A673 (cell line): ENCODE results near the gene CACNA1G.

Experiments
- EZH2 ChIP-seq: fragments of 200-600 bp; sonication (generic); IDR thresholded peaks from 2 replicates; pipeline ENCODE4 v1.6.1; 2017; ENCODE audit warnings: borderline replicate concordance, low read depth, mild to moderate bottlenecking, mixed read lengths, antibody characterized with exemption, low read length; ENCODE audit not compliant: poor library complexity, severe bottlenecking
- TF ChIP-seq, protein P1 (sequence below): fragments of 300-800, 200-600 bp; sonication (generic); conservative IDR thresholded peaks from 2 replicates; pipeline ENCODE4 v1.5.1; 2017; ENCODE audit warnings: low read depth, mild to moderate bottlenecking, antibody characterized with exemption, low read length, moderate library complexity, mixed read lengths

DNA sequence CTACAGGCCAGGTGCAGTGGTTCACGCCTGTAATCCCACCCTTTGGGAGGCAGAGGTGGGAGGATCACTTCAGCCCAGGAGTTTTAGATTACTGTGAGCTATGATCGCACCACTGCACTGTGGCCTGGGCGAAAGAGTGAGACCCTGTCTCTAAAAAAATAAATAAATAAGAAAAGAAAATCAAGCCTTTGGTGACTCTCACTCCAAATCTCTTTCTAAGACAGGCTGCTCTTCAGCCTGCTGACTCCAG, 75.1 kb downstream of the CACNA1G start:
- TF ChIP-seq, protein P1, sequence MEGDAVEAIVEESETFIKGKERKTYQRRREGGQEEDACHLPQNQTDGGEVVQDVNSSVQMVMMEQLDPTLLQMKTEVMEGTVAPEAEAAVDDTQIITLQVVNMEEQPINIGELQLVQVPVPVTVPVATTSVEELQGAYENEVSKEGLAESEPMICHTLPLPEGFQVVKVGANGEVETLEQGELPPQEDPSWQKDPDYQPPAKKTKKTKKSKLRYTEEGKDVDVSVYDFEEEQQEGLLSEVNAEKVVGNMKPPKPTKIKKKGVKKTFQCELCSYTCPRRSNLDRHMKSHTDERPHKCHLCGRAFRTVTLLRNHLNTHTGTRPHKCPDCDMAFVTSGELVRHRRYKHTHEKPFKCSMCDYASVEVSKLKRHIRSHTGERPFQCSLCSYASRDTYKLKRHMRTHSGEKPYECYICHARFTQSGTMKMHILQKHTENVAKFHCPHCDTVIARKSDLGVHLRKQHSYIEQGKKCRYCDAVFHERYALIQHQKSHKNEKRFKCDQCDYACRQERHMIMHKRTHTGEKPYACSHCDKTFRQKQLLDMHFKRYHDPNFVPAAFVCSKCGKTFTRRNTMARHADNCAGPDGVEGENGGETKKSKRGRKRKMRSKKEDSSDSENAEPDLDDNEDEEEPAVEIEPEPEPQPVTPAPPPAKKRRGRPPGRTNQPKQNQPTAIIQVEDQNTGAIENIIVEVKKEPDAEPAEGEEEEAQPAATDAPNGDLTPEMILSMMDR, result no peak
- TF ChIP-seq EZH2, result no peak
